DND-41 (cell line): ENCODE data around the gene PANX2.

ENCODE experiments used
- ATAC-seq: fragments of 200-7000 bp; cut with Tn5 transposase; 3 replicates; pipeline ENCODE4 v1.9.1; 2021; ENCODE audit warnings: low read depth; ENCODE audit not compliant: insufficient read depth
- DNase-seq: peaks from one replicate; pipeline ENCODE4 v3.0.0-alpha.2; 2020
- H2AFZ ChIP-seq: 2 replicates; pipeline ENCODE4 v1.6.0; 2012; ENCODE audit warnings: low read depth, low read length
- H3K27ac ChIP-seq: 2 replicates; pipeline ENCODE4 v1.5.1; 2012; ENCODE audit warnings: low read length, inconsistent platforms
- H3K27me3 ChIP-seq: fragments of 200-600 bp; sonication (generic); 2 replicates; pipeline ENCODE4 v1.6.0; 2012; ENCODE audit warnings: low read length, mild to moderate bottlenecking, inconsistent platforms; ENCODE audit not compliant: insufficient read depth, poor library complexity
- H3K36me3 ChIP-seq: 2 replicates; pipeline ENCODE4 v1.5.1; 2012; ENCODE audit warnings: low read length, inconsistent platforms; ENCODE audit not compliant: insufficient read depth
- H3K4me1 ChIP-seq: 2 replicates; pipeline ENCODE4 v1.5.1; 2012; ENCODE audit warnings: mild to moderate bottlenecking, low read length; ENCODE audit not compliant: insufficient read depth
- H3K4me2 ChIP-seq: 2 replicates; pipeline ENCODE4 v1.6.0; 2012; ENCODE audit warnings: mild to moderate bottlenecking, moderate library complexity, low read length, inconsistent platforms; ENCODE audit not compliant: insufficient read depth
- H3K4me3 ChIP-seq, 2 experiments: fragments of 200-600 bp in 1 of 2; shearing (Covaris generic) in 1 of 2; 2 replicates each; pipeline ENCODE4 v1.5.1; 2012 to 2016; ENCODE audit warnings: inconsistent platforms in 2 of 2, low read length in 2 of 2, mild to moderate bottlenecking in 2 of 2, low read depth in 1 of 2, moderate library complexity in 1 of 2
- H3K79me2 ChIP-seq: 2 replicates; pipeline ENCODE4 v1.6.0; 2012; ENCODE audit warnings: low read length, inconsistent platforms; ENCODE audit not compliant: insufficient read depth
- H3K9ac ChIP-seq: 2 replicates; pipeline ENCODE4 v1.6.0; 2012; ENCODE audit warnings: low read depth, mild to moderate bottlenecking, inconsistent platforms, low read length, moderate library complexity
- H3K9me3 ChIP-seq: 2 replicates; pipeline ENCODE4 v1.5.1; 2012; ENCODE audit warnings: low read length, moderate library complexity, mild to moderate bottlenecking, inconsistent platforms; ENCODE audit not compliant: insufficient read depth, severe bottlenecking
- H4K20me1 ChIP-seq: 2 replicates; pipeline ENCODE4 v1.6.0; 2012; ENCODE audit warnings: low read length; ENCODE audit not compliant: insufficient read depth
- EZH2 ChIP-seq: IDR thresholded peaks from 3 replicates; pipeline ENCODE4 v1.6.1; 2012; ENCODE audit warnings: borderline replicate concordance, low read depth, mild to moderate bottlenecking, moderate library complexity, low read length, inconsistent platforms; ENCODE audit not compliant: severe bottlenecking
- TF ChIP-seq, protein P1 (sequence below): IDR thresholded peaks from 2 replicates; pipeline ENCODE4 v1.5.1; 2012; ENCODE audit warnings: borderline replicate concordance, low read length, moderate library complexity, mild to moderate bottlenecking; ENCODE audit not compliant: poor library complexity, severe bottlenecking; ENCODE audit errors: extremely low read depth

The PANX2 gene

GRCh38 chr22:50153056-50153755 is 17.3 kb upstream of the PANX2 start:
- H3K4me1 ChIP-seq, result no peaks in the 10 kb centered on the region
- DNase-seq (no peak), ATAC-seq (no peak)
- no peaks in the 10 kb centered on the region for H3K79me2 ChIP-seq
- no peak overlapping the region for H3K4me2 ChIP-seq
- no peak overlapping the region for H3K27ac ChIP-seq
- H3K27me3 ChIP-seq, result peaks cover 5% of the 10 kb centered on the region
- no peaks in the 10 kb centered on the region for H3K9me3 ChIP-seq
- no peak overlapping the region for H2AFZ ChIP-seq
- H3K4me3 ChIP-seq, result no peak overlapping the region
- no peak for TF ChIP-seq EZH2
- TF ChIP-seq, protein P1, sequence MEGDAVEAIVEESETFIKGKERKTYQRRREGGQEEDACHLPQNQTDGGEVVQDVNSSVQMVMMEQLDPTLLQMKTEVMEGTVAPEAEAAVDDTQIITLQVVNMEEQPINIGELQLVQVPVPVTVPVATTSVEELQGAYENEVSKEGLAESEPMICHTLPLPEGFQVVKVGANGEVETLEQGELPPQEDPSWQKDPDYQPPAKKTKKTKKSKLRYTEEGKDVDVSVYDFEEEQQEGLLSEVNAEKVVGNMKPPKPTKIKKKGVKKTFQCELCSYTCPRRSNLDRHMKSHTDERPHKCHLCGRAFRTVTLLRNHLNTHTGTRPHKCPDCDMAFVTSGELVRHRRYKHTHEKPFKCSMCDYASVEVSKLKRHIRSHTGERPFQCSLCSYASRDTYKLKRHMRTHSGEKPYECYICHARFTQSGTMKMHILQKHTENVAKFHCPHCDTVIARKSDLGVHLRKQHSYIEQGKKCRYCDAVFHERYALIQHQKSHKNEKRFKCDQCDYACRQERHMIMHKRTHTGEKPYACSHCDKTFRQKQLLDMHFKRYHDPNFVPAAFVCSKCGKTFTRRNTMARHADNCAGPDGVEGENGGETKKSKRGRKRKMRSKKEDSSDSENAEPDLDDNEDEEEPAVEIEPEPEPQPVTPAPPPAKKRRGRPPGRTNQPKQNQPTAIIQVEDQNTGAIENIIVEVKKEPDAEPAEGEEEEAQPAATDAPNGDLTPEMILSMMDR, result no peak
- peaks cover 7% of the 10 kb centered on the region; the same call in 1 of the 2 replicates for H4K20me1 ChIP-seq
- H3K36me3 ChIP-seq, result no peaks in the 10 kb centered on the region
- no peak overlapping the region for H3K9ac ChIP-seq

- H3K4me1 ChIP-seq, result no peaks in the 10 kb centered on the region
- no peak overlapping the region for H3K4me3 ChIP-seq
- no peak for ATAC-seq
- H3K4me2 ChIP-seq, result no peak overlapping the region
- TF ChIP-seq, protein P1, result no peak
- TF ChIP-seq EZH2, result no peak
- H3K9ac ChIP-seq, result no peak overlapping the region
- H3K27ac ChIP-seq, result no peak overlapping the region
- no peaks in the 10 kb centered on the region for H3K36me3 ChIP-seq
- H3K9me3 ChIP-seq, result no peaks in the 10 kb centered on the region
- peaks cover 5% of the 10 kb centered on the region for H3K27me3 ChIP-seq
- H2AFZ ChIP-seq, result no peak overlapping the region
- H4K20me1 ChIP-seq, result peaks cover 7% of the 10 kb centered on the region; the same call in 1 of the 2 replicates
- no peak for DNase-seq
- H3K79me2 ChIP-seq, result no peaks in the 10 kb centered on the region
These were observed 16.8 kb upstream of the PANX2 start for GRCh38 chr22:50153756-50154140.

GRCh38 chr22:50157709-50158375 is 12.7 kb upstream of the PANX2 start:
- 0 out of 2 replicates have a peak, but pooled peaks cover 3% of the 10 kb centered on the region for H4K20me1 ChIP-seq
- no peaks in the 10 kb centered on the region for H3K9me3 ChIP-seq
- H3K9ac ChIP-seq, result no peak overlapping the region
- H3K27ac ChIP-seq, result no peak overlapping the region
- H2AFZ ChIP-seq, result no peak overlapping the region
- H3K4me1 ChIP-seq, result no peaks in the 10 kb centered on the region
- peaks cover 9% of the 10 kb centered on the region for H3K27me3 ChIP-seq
- no peaks in the 10 kb centered on the region for H3K79me2 ChIP-seq
- no peaks in the 10 kb centered on the region for H3K36me3 ChIP-seq
- no peak for TF ChIP-seq EZH2
- TF ChIP-seq, protein P1, result no peak
- no peak overlapping the region for H3K4me2 ChIP-seq
- ATAC-seq (no peak), DNase-seq (no peak)
- no peak overlapping the region for H3K4me3 ChIP-seq
